IPS-18a (cell line): ENCODE data around the gene TTC4.

Experiments
- H3K27ac ChIP-seq: one replicate; pipeline ENCODE4 v1.5.1; 2013; ENCODE audit warnings: low read length
- H3K27me3 ChIP-seq: one replicate; pipeline ENCODE4 v1.6.1; 2013; ENCODE audit warnings: mild to moderate bottlenecking, low read length; ENCODE audit not compliant: control insufficient read depth, insufficient read depth
- H3K36me3 ChIP-seq: one replicate; pipeline ENCODE4 v1.6.1; 2013; ENCODE audit warnings: low read depth, low read length; ENCODE audit not compliant: control insufficient read depth
- H3K4me1 ChIP-seq: one replicate; pipeline ENCODE4 v1.6.1; 2013; ENCODE audit warnings: low read depth, low read length; ENCODE audit not compliant: control insufficient read depth
- H3K4me3 ChIP-seq: one replicate; pipeline ENCODE4 v1.5.1; 2013; ENCODE audit warnings: low read length
- H3K9ac ChIP-seq: one replicate; pipeline ENCODE4 v1.6.1; 2013; ENCODE audit warnings: mild to moderate bottlenecking, low read length, moderate library complexity
- H3K9me3 ChIP-seq: one replicate; pipeline ENCODE4 v1.6.1; 2013; ENCODE audit warnings: low read depth, low read length; ENCODE audit not compliant: control insufficient read depth

Gene TTC4

GRCh38 chr1:54751426-54751825, 35.8 kb downstream of the TTC4 start:
- Histone ChIP-seq H3K27ac (no peak overlapping the region), H3K9ac (no peak overlapping the region), H3K27me3 (no peaks in the 10 kb centered on the region), H3K36me3 (no peaks in the 10 kb centered on the region), H3K4me1 (peaks cover 7% of the 10 kb centered on the region), H3K9me3 (no peaks in the 10 kb centered on the region), H3K4me3 (no peak overlapping the region)

GRCh38 chr1:54754045-54754444, 38.4 kb downstream of the TTC4 start:
- peaks cover 7% of the 10 kb centered on the region for H3K4me1 ChIP-seq
- no peak overlapping the region for H3K27ac ChIP-seq
- peaks cover 18% of the 10 kb centered on the region for H3K36me3 ChIP-seq
- H3K9ac ChIP-seq: no peak overlapping the region
- H3K9me3 ChIP-seq: no peaks in the 10 kb centered on the region
- no peak overlapping the region for H3K4me3 ChIP-seq
- no peaks in the 10 kb centered on the region for H3K27me3 ChIP-seq

DNA sequence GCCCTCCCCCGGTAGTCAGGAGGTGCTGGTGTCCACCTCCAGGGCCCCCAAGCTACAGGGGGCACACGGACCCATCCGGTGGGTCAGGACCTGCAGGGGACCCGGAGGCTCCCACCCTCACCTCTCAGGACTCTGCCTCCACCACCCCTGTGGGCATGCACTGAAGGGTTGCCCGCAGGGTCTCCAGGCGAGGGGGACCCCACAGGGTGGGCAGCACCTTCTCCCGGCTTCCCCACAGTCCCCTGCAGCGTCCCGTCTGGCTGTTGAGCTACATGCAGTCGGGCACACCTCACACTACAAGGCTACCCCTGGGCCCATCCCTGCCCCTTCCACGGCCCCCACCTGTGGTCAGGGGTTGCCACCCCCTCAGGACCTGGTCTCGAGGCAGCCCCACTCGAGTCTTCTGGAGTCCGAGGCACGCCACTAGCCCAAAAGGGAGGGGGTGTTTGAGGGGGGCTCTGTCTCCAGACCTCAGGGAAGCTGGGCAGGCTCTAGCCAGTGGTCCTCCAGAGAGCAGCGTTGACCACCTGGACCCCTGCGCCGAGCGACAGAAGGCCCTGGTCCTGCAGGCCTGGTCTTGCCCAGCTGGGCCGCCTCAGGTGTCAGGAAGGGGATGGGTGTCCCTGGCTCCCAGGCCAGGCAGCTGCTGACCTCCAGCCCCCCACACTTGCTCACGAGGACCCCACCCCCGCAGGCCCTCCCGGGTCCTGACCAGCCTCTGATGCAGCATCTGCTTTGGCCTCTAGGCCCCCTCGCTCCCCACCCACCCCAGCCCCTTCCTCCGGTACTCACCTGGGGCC, 39.0 kb downstream of the TTC4 start:
- Histone ChIP-seq H3K4me1 (peaks cover 7% of the 10 kb centered on the region), H3K4me3 (no peak overlapping the region), H3K27ac (no peak overlapping the region), H3K27me3 (no peaks in the 10 kb centered on the region), H3K9me3 (no peaks in the 10 kb centered on the region), H3K9ac (no peak overlapping the region), H3K36me3 (peaks cover 18% of the 10 kb centered on the region)

GRCh38 chr1:54757833-54758232, 42.2 kb downstream of the TTC4 start:
- Histone ChIP-seq H3K27me3 (no peaks in the 10 kb centered on the region), H3K9me3 (no peaks in the 10 kb centered on the region), H3K36me3 (peaks cover 18% of the 10 kb centered on the region), H3K4me1 (no peaks in the 10 kb centered on the region), H3K9ac (no peak overlapping the region), H3K27ac (no peak overlapping the region), H3K4me3 (no peak overlapping the region)

GRCh38 chr1:54758678-54759348, 43.2 kb downstream of the TTC4 start:
- no peak overlapping the region for H3K9ac ChIP-seq
- no peak overlapping the region for H3K27ac ChIP-seq
- H3K36me3 ChIP-seq: peaks cover 18% of the 10 kb centered on the region
- no peaks in the 10 kb centered on the region for H3K27me3 ChIP-seq
- H3K9me3 ChIP-seq: no peaks in the 10 kb centered on the region
- no peak overlapping the region for H3K4me3 ChIP-seq
- H3K4me1 ChIP-seq: peaks cover 7% of the 10 kb centered on the region

DNA sequence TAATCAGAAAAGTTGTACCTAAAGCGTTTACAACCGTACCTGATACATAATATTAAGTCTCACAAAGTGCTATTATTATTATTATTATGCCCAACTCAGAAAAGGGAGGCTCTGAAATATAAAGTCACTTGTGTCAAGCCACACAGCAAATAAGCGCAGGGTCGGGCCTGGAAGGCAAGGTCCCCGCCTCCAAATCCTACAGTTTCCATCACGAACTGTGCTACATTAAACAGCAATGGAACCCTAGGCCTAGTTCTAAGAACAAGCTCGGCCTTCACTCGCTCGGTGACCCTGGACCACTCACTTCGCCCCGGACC, 48.1 kb downstream of the TTC4 start:
- Histone ChIP-seq H3K27ac (peak overlapping the region; percentile 80), H3K27me3 (no peaks in the 10 kb centered on the region), H3K4me3 (peak overlapping the region; percentile 92), H3K4me1 (peaks cover 10% of the 10 kb centered on the region), H3K9me3 (no peaks in the 10 kb centered on the region), H3K9ac (peak overlapping the region; percentile 97), H3K36me3 (no peaks in the 10 kb centered on the region)

- peaks cover 10% of the 10 kb centered on the region for H3K4me1 ChIP-seq
- H3K9me3 ChIP-seq: no peaks in the 10 kb centered on the region
- no peaks in the 10 kb centered on the region for H3K27me3 ChIP-seq
- peak within 1 kb of the TSS; percentile 80 for H3K27ac ChIP-seq
- H3K4me3 ChIP-seq: peak within 1 kb of the TSS; percentile 92
- no peaks in the 10 kb centered on the region for H3K36me3 ChIP-seq
- peak within 1 kb of the TSS; percentile 97 for H3K9ac ChIP-seq
Observed at GRCh38 chr1:54764133-54764921, 48.7 kb downstream of the TTC4 start, which contains the start of gene PARS2. Gene PARS2, minus strand, starts transcription at chr1:54764523. Its CDS starts 5,362 bp downstream, at chr1:54759161.

- Histone ChIP-seq H3K9me3 (no peaks in the 10 kb centered on the region), H3K27ac (peak overlapping the region; percentile 70), H3K4me1 (peaks cover 10% of the 10 kb centered on the region), H3K27me3 (no peaks in the 10 kb centered on the region), H3K9ac (peak overlapping the region; percentile 53), H3K36me3 (no peaks in the 10 kb centered on the region), H3K4me3 (peak overlapping the region; percentile 92)
Observed at GRCh38 chr1:54764922-54765561, 49.4 kb downstream of the TTC4 start.

DNA sequence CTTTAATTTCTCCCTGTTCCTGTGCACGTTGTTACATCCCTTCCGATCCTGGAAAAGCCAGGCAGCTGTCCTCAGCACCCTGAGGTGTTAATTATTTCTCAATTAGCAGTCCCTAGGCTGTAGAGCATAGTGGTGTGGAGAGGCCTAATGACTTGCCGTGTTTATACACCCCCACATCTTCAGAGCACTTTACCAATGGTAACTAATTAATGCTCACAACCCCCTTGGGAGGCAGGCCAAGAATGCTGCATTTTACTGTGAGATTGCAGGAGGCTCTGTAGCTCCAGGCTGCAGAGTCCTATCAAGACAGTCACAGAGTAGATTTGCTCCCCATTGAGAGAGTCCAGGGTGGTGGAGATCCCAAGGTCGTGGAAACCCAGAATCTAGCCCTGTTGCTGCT, 51.1 kb downstream of the TTC4 start:
- H3K4me3 ChIP-seq: no peak overlapping the region
- no peak overlapping the region for H3K27ac ChIP-seq
- H3K9ac ChIP-seq: no peak overlapping the region
- no peaks in the 10 kb centered on the region for H3K36me3 ChIP-seq
- no peaks in the 10 kb centered on the region for H3K27me3 ChIP-seq
- no peaks in the 10 kb centered on the region for H3K9me3 ChIP-seq
- H3K4me1 ChIP-seq: peaks cover 10% of the 10 kb centered on the region

GRCh38 chr1:54767526-54767925, 51.9 kb downstream of the TTC4 start:
- Histone ChIP-seq H3K9me3 (no peaks in the 10 kb centered on the region), H3K9ac (no peak overlapping the region), H3K4me3 (no peak overlapping the region), H3K36me3 (no peaks in the 10 kb centered on the region), H3K4me1 (peaks cover 10% of the 10 kb centered on the region), H3K27ac (no peak overlapping the region), H3K27me3 (no peaks in the 10 kb centered on the region)

DNA sequence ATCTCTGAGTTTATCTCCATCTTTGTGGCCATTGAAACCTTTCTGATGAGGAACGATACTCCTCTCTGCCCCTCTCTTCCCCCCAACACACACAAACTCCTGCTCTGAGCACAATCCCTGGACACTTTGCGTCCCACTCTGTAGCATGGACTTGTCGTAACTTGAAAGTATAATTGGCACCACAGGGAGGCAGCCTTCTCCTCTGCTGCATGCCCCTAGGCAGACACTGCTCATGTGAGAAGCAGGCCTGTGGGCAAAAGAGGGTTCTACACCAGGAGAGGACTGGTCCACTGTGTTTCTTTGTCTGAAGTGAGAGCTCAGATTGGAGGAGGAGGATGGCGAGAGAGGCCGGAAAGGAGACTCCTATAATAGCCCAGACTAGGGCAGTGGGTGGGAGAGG, 52.4 kb downstream of the TTC4 start:
- H3K27me3 ChIP-seq: no peaks in the 10 kb centered on the region
- H3K36me3 ChIP-seq: no peaks in the 10 kb centered on the region
- no peak overlapping the region for H3K9ac ChIP-seq
- H3K4me1 ChIP-seq: peaks cover 10% of the 10 kb centered on the region
- H3K27ac ChIP-seq: no peak overlapping the region
- H3K4me3 ChIP-seq: no peak overlapping the region
- H3K9me3 ChIP-seq: no peaks in the 10 kb centered on the region
